GM12878 (cell line): ENCODE measurements around the gene MYBPC1. TPM values are rescaled to one million over a fixed set of nuclear protein-coding genes. Genes with fewer than 3 reads are reported as not detected.
"Not testable (repeated sequence)": the region's sequence is repeated elsewhere in the genome, so short reads cannot be mapped to it uniquely, and the experiment has no call there.

Experiments
- ATAC-seq: fragments of 200-7000 bp; cut with Tn5 transposase; 3 replicates; pipeline ENCODE4 v1.9.1; 2020; ENCODE audit warnings: mild to moderate bottlenecking, moderate library complexity
- BruUV-seq: library from RNA; stranded (reverse); fragments of 400-500 nt; replicated peaks from 2 replicates; lab custom pipeline; 2021; lab: Mats Ljungman, UMichigan
- CTCF ChIA-PET: fragments of 300-600 bp; sonication (Branson Sonifier 250); formaldehyde crosslinking; extraction: SDS; loops from one replicate; lab custom pipeline; 2021; ENCODE audit warnings: inconsistent platforms; lab: Yijun Ruan, JAX
- POLR2A ChIA-PET: fragments of 350-600 bp; formaldehyde crosslinking; extraction: SDS; loops from one replicate; lab custom pipeline; 2021; ENCODE audit warnings: inconsistent platforms; lab: Charles Lee
- RAD21 ChIA-PET: fragments of 300-600 bp; sonication (Branson Sonifier 250); formaldehyde crosslinking; loops from one replicate; lab custom pipeline; 2023; ENCODE audit warnings: antibody characterized with exemption; ENCODE audit not compliant: unreplicated experiment; lab: Charles Lee
- SMC1A ChIA-PET: fragments of 300-600 bp; sonication (Branson Sonifier 250); formaldehyde crosslinking; loops from one replicate; lab custom pipeline; 2023; ENCODE audit not compliant: unreplicated experiment, uncharacterized antibody; lab: Charles Lee
- DNase-seq: peaks from one replicate; pipeline ENCODE4 v3.0.0-alpha.2; 2011; ENCODE audit warnings: low read depth, low spot score
- FAIRE-seq: peaks from 3 replicates; lab custom pipeline; 2011; peaks lifted over from hg19 to GRCh38; lab: Jason Lieb, UNC
- H2AFZ ChIP-seq: 2 replicates; pipeline ENCODE4 v1.6.0; 2011; ENCODE audit warnings: low read depth, low read length, control low read depth; ENCODE audit not compliant: control insufficient read depth
- H3K27ac ChIP-seq: 2 replicates; pipeline ENCODE4 v1.5.1; 2011; ENCODE audit warnings: control low read depth; ENCODE audit not compliant: control insufficient read depth, insufficient read depth
- H3K27me3 ChIP-seq, 2 experiments: replicated peaks in 1 of 2; 2 replicates each; pipeline versions ENCODE4 v1.6.0 to v1.6.1; 2011; ENCODE audit warnings: low read length in 1 of 2; ENCODE audit not compliant: control insufficient read depth in 2 of 2, insufficient read depth in 2 of 2
- H3K36me3 ChIP-seq, 2 experiments: 2 replicates each; pipeline ENCODE4 v1.5.1; 2011; ENCODE audit warnings: low read length in 1 of 2; ENCODE audit not compliant: control insufficient read depth in 2 of 2, insufficient read depth in 2 of 2
- H3K4me1 ChIP-seq: 2 replicates; pipeline ENCODE4 v1.6.1; 2011; ENCODE audit warnings: mild to moderate bottlenecking, low read length, moderate library complexity, mixed read lengths; ENCODE audit not compliant: control insufficient read depth, insufficient read depth
- H3K4me2 ChIP-seq: 2 replicates; pipeline ENCODE4 v1.6.0; 2011; ENCODE audit warnings: control low read depth; ENCODE audit not compliant: control insufficient read depth, insufficient read depth
- H3K4me3 ChIP-seq: fragments of 200-600 bp; sonication (generic); 2 replicates; pipeline ENCODE4 v1.5.1; 2016
- H3K79me2 ChIP-seq: 2 replicates; pipeline ENCODE4 v1.6.0; 2011; ENCODE audit warnings: low read length; ENCODE audit not compliant: control insufficient read depth, insufficient read depth
- H3K9ac ChIP-seq: 2 replicates; pipeline ENCODE4 v1.8.0; 2011; ENCODE audit warnings: low read length, control low read depth, mixed read lengths; ENCODE audit not compliant: control insufficient read depth, insufficient read depth
- H3K9me3 ChIP-seq: replicated peaks from 3 replicates; pipeline ENCODE4 v1.5.1; 2011; ENCODE audit warnings: mild to moderate bottlenecking, low read length; ENCODE audit not compliant: control insufficient read depth, insufficient read depth
- H4K20me1 ChIP-seq: 2 replicates; pipeline ENCODE4 v1.6.0; 2011; ENCODE audit not compliant: control insufficient read depth, insufficient read depth
- BACH1 ChIP-seq: fragments of 450-650 bp; IDR thresholded peaks from 2 replicates; pipeline ENCODE4 v1.6.1; 2017; ENCODE audit warnings: mild to moderate bottlenecking, borderline replicate concordance
- ETV6 ChIP-seq, 2 experiments: fragments of 450-650 bp in 1 of 2; IDR thresholded peaks in 1 of 2; conservative IDR thresholded peaks in 1 of 2; 2 replicates each; pipeline ENCODE4 v1.6.1; 2014; ENCODE audit warnings: antibody characterized with exemption in 1 of 2, borderline replicate concordance in 1 of 2, low read depth in 1 of 2, mild to moderate bottlenecking in 1 of 2, moderate library complexity in 1 of 2
- HCFC1 ChIP-seq: fragments of 150-350 bp; IDR thresholded peaks from 2 replicates; pipeline ENCODE4 v1.6.1; 2014; ENCODE audit warnings: low read length
- HSF1 ChIP-seq: fragments of 150-350 bp; IDR thresholded peaks from 2 replicates; pipeline ENCODE4 v1.6.1; 2014; ENCODE audit warnings: mild to moderate bottlenecking, low read depth, low read length
- MLLT1 ChIP-seq: fragments of 450-650 bp; IDR thresholded peaks from 2 replicates; pipeline ENCODE4 v1.6.1; 2016; ENCODE audit warnings: mild to moderate bottlenecking
- MTA3 ChIP-seq: IDR thresholded peaks from 2 replicates; pipeline ENCODE4 v1.6.1; 2012; ENCODE audit warnings: low read length, inconsistent platforms, borderline replicate concordance
- MXI1 ChIP-seq: fragments of 150-350 bp; IDR thresholded peaks from 2 replicates; pipeline ENCODE4 v1.6.1; 2011; ENCODE audit warnings: low read depth, mild to moderate bottlenecking, inconsistent platforms, low read length, improper control_type of control experiment
- PAX5 ChIP-seq: IDR thresholded peaks from 2 replicates; pipeline ENCODE4 v1.6.1; 2011; ENCODE audit warnings: low read depth, low read length, borderline replicate concordance
- REST ChIP-seq: IDR thresholded peaks from 2 replicates; pipeline ENCODE4 v1.6.1; 2012; ENCODE audit warnings: mild to moderate bottlenecking, low read depth, low read length
- SRF ChIP-seq, 2 experiments: IDR thresholded peaks; 2 replicates each; pipeline ENCODE4 v1.6.1; 2011; ENCODE audit warnings: low read depth in 2 of 2, low read length in 2 of 2, mild to moderate bottlenecking in 1 of 2, moderate library complexity in 1 of 2
- USF2 ChIP-seq: IDR thresholded peaks from 2 replicates; pipeline ENCODE4 v1.6.1; 2011; ENCODE audit warnings: low read depth, low read length, improper control_type of control experiment, borderline replicate concordance
- WGBS: methylation state at CpG from one replicate; pipeline ENCODE4 v1.1.6; 2016; ENCODE audit warnings: low lambda C conversion rate; ENCODE audit not compliant: insufficient replicate concordance, insufficient coverage; ENCODE audit errors: missing lambda C conversion rate; 5-methylcytosine and 5-hydroxymethylcytosine counted together
- in situ Hi-C: fragments of 300-500 bp; cut with MboI; formaldehyde crosslinking; loops from 9 replicates; pipeline ENCODE4 v1.14.3; 2018; ENCODE audit warnings: mixed read lengths
- intact Hi-C: fragments of 100-400 bp; cut with micrococcal nuclease; formaldehyde crosslinking; loops from one replicate; pipeline ENCODE4 v1.14.2; 2022; ENCODE audit not compliant: unreplicated experiment
- polyA plus RNA-seq, 11 experiments: library from polyadenylated mRNA; depleted of rRNA in 4 of 11; unstranded in 6 of 11; stranded (reverse) in 5 of 11; fragments of >200 nt; fragmentation: Nextera tagmentation in 4 of 11; fragmentation: Illumina TruSeq in 1 of 11; extraction: Ambion mirVana in 4 of 11; extraction: Trizol in 1 of 11; gene quantifications; 1 replicate in 1 of 11; 2 replicates in 10 of 11; pipeline versions ENCODE4 v1.2.1 to v1.2.3, GENCODE V29; 2011 to 2016; ENCODE audit warnings: inconsistent platforms in 2 of 11, missing spikeins in 2 of 11, low read depth in 1 of 11
- total RNA-seq, 4 experiments: library from RNA; depleted of rRNA in 3 of 4; stranded (reverse); fragments of >200 nt in 3 of 4; fragmentation: Illumina TruSeq in 1 of 4; extraction: Trizol in 1 of 4; gene quantifications; 2 replicates each; pipeline versions ENCODE4 v1.2.1 to v1.2.3, GENCODE V29; 2013 to 2021

Gene MYBPC1
- total and polyA plus RNA-seq, 10 of the 15 experiments (the other 5 are each of a cell fraction or from before 2014, with no cell fraction given): not detected

- ChIA-PET RAD21 (no interaction called here), SMC1A (no interaction called here), POLR2A (no interaction called here), CTCF (no interaction called here)
- in situ Hi-C loops: no loop called here
- Histone ChIP-seq H3K79me2 (no peaks in the 10 kb centered on the region), H2AFZ (no peak overlapping the region), H3K27ac (no peak overlapping the region), H3K4me1 (no peaks in the 10 kb centered on the region), H3K9ac (no peak overlapping the region)
- FAIRE-seq (no peak), ATAC-seq (no peak), DNase-seq (no peak)
- BruUV-seq: no TSS peak
- TF ChIP-seq USF2: no peak
- no peak for TF ChIP-seq SRF (IDR thresholded peaks at IDR 0.05; ENCODE audit: low read depth in 2 of 2, low read length in 2 of 2)
- no peak for TF ChIP-seq MTA3
- no peak for TF ChIP-seq MLLT1
- no peak for TF ChIP-seq HCFC1
- no peak for TF ChIP-seq REST
- TF ChIP-seq ETV6 (conservative IDR thresholded peaks at IDR 0.05 in 1 of 2, IDR thresholded peaks at IDR 0.05 in 1 of 2; ENCODE audit: borderline replicate concordance in 1 of 2, low read depth in 1 of 2): no peak
- no peak for TF ChIP-seq PAX5
- no peak for TF ChIP-seq BACH1
- no peak for TF ChIP-seq HSF1
- no peak for TF ChIP-seq MXI1
- TF ChIP-seq, all 136 proteins: peak for 0
- Histone ChIP-seq H4K20me1 (no peaks in the 10 kb centered on the region), H3K27me3 (no peaks in the 10 kb centered on the region; a peak in 1 of 4 replicates), H3K9me3 (no peaks in the 10 kb centered on the region), H3K4me2 (no peak overlapping the region), H3K36me3 (no peaks in the 10 kb centered on the region), H3K4me3 (no peak overlapping the region)
- intact Hi-C loops: no loop called here
Observed at GRCh38 chr12:101680647-101681046, 85.9 kb downstream of the MYBPC1 start.

- CTCF ChIA-PET: interaction anchor here (1.0 kb wide), 1 partner anchor 13 kb away, joined by 3 read pairs; no protein-coding TSS in a partner anchor
- SMC1A ChIA-PET, intact Hi-C loops: not testable (repeated sequence)
Observed at GRCh38 chr12:101681627-101682026, 86.9 kb downstream of the MYBPC1 start.

More at GRCh38 chr12:101681627-101682026, 86.9 kb downstream of the MYBPC1 start:
- H3K4me1 ChIP-seq, H3K79me2 ChIP-seq, H3K4me2 ChIP-seq, H3K27me3 ChIP-seq, H3K27ac ChIP-seq, H3K9ac ChIP-seq, BruUV-seq, in situ Hi-C loops, H2AFZ ChIP-seq, RAD21 ChIA-PET, H4K20me1 ChIP-seq, H3K9me3 ChIP-seq, DNase-seq, H3K36me3 ChIP-seq, FAIRE-seq, H3K4me3 ChIP-seq, ATAC-seq, POLR2A ChIA-PET: not testable (repeated sequence)
- 34% methylated on average over 5 of the region's 6 CpGs for WGBS
